T-helper 22 cell (primary cell): ENCODE measurements around the gene SLC35F1.
"Not testable (repeated sequence)": the region's sequence is repeated elsewhere in the genome, so short reads cannot be mapped to it uniquely, and the experiment has no call there.

Experiments used
- DNase-seq: peaks from one replicate; pipeline ENCODE4 v3.0.0-alpha.2; 2020; ENCODE audit warnings: low read depth

SLC35F1 gene

DNA sequence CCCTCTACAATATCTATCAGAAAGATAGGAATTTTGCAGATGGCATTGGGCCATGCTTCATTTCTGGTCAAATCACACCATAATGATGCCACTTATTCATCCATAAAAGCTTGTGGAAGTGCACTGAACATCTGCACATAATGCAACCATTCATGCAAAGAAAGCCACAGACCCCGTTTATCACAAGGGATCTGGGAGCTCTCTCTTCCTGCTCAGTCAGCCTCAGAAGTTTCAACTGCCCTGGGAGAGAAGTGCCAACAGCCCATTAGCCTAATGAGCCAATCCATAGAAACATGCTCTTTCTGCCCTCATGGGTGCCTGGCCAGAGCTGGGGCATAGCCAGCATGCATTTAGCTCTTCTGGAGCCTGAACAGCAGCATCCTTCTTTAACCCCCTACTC lies 85.8 kb downstream of the SLC35F1 start:
- no peak for DNase-seq

DNA sequence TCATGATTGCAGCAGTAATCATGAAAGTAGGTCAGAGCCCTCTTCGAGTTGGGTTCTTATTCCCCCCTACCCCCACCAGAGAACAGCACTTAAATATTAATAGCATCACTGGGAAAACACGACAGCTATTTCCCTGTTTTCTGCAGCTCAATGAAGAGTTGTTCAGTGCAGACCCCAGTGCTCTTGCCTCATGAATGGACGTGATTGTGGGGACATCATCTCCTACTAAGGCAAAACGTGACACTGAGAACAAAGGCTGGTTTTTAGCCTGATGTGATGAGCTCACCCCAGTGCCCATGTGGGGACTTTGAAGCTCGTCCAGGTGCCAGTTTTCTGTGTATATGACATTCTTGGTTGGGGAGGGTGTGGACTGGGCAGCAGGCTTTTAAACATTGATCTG lies 105.9 kb downstream of the SLC35F1 start:
- DNase-seq: no peak

DNA sequence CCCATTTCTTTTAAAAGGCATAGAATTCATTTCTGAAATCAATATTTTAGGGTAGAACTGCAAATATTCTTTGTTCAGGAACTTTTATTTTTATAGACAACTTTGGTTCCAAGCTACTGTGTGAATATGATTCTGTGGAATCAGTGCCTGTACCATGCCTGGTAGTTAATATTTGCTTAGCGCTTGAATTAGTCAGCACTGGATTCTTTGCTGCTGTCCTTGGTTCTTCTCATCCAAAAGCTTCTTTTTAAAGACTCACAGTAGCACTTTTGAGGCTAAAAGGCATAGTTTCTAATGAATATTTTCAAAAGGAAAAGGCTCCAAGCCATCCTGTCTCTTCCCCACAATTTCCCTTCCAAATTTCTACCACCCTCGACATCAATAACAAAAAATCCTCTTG lies 109.5 kb downstream of the SLC35F1 start:
- no peak for DNase-seq

DNA sequence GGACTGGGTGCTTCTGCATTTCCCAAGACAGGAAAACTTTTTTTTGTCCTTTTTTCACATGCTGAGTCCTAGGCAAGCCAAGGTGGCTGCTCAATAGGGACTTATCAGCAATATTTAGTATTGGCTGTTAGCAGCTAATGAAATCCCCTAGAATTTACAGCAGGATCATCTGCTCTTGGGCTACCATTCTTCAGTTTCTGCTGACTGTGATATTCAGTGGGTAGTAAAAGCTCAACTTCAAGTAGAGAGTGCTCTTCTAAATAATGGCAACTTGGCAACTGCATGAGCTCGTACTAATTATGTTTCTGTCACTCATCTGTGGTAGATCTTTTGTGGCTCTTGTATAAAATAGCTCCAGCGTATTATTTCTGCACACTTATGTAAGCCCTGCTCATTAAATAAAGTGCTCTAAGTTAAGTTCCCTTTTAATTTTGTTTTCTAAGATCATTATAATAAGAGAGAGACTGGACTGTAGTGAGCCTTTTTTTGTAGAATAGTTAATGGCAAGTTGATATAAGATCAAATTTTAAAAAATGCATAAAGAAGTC lies 110.3 kb downstream of the SLC35F1 start:
- DNase-seq: no peak

DNA sequence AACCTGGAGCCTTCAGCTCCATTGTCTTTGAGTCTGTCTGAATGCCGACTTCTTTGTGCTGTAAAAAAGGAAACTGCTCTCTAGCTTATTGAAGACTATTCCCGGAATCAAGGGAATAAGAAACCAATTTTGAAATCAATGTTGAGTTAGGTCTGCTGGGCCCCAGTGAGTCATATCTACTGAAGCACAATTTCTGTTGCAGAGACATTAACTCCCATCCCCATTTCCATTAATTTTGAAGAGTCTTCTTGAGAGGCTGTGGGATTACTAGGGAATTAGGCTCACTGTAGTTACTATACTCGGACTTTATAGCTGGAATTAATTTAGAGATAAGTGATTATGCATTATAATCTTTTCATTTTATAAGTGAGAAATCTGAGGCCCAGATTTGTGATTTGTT lies 116.7 kb downstream of the SLC35F1 start:
- no peak for DNase-seq

DNA sequence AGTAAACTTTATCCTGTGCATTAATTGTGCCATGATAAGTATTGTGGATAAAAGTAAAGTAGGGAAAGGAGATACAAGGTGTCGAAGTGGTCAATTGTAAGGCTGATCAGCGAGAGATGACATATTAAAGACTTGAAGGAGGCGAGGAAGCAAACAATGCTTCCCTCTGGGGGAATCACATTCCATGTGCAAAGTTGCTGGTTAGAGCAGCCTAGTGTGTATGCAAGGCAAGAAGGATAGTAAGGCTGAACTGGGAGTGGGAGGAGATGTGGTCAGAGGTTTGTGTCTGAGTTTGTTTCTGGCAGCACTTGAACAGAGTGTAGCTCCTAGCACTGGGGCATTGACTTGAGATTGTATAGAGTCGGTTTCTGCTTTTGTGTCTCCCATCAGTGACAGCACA lies 122.9 kb downstream of the SLC35F1 start:
- no peak for DNase-seq

DNA sequence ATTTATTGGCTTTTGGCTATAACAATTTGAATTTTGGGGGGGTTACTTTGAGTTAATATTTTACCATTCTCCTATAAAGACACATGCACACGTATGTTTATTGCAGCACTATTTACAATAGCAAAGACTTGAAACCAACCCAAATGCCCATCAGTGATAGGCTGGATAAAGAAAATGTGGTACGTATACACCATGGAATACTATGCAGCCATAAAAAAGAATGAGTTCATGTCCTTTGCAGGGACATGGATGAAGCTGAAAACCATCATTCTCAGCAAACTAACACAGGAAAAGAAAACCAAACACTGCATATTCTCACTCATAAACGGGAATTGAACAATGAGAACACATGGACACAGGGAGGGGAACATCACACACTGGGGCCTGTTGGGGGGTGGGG lies 130.4 kb downstream of the SLC35F1 start:
- DNase-seq: not testable (repeated sequence)

DNA sequence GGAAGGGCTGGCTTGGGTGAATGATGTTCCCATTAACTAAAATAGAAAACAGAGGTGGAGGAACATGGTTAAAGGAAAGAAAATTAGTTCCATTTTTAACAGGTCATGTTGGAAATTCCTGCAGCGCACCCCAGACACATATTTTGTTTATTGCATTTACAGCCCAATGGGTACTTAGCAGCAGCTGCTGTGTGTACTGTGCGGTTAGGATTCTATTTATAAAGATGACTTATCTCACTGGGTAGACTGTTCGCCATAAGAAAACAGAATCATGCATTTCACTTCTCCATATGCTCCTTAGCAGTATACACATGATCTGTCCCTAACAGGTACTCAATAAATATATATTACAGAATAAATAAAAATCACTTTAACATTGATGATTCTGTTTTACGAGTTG lies 135.8 kb downstream of the SLC35F1 start:
- no peak for DNase-seq

DNA sequence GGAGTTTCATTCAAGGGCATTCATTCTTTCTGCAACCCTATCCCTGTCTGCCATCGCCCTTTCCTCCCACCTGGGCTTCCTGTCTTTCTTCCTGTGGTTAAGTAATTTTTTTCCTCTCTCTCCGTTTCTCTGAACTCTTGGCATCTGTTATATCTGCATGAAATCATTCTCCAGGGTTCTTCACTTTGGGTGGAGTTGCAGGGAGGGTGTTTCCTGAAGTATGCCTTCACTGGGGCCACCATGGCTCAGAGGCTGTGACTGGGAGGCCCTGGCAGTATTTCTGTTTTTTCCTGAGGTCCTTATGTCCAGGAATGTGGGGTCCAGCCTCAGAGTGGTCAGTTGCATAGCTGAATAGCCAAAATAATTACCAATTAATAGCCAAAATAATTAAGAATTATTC lies 137.2 kb downstream of the SLC35F1 start:
- DNase-seq: no peak

DNA sequence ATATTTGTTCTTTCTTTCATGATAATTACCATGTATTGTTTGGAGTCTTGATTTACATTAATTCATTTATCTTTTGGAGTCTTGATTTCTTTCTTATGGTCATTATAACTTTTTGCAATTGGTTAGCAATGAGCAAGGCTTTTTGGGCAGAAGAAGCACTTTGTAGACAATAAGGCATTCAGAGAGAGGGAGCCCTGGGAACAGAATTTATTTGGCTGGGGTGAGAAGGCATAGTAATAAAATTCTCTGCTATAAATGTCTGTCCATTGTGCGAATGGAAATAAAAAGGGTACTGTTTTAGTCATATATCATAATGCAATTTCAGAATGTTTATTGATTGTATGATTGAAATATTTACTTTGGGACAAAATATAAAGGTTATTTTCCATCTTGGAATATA lies 147.0 kb downstream of the SLC35F1 start:
- DNase-seq: no peak

DNA sequence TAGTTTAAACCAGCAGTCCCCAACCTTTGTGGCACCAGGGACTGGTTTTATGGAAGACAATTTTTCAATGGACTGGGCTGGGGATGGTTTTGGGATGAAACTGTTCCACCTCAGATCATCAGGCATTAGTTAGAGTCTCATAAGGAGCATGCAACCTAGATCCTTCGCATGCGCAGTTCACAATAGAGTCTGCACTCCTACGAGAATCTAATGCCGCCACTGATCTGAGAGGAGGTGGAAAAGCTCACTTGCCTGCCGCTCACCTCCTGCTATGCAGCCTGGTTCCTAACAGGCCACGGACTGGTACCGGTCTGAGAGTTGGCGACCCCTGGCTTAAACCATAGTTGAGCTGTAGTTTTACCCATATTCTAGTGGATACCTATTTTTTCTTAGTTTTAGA lies 154.6 kb downstream of the SLC35F1 start:
- DNase-seq: no peak

DNA sequence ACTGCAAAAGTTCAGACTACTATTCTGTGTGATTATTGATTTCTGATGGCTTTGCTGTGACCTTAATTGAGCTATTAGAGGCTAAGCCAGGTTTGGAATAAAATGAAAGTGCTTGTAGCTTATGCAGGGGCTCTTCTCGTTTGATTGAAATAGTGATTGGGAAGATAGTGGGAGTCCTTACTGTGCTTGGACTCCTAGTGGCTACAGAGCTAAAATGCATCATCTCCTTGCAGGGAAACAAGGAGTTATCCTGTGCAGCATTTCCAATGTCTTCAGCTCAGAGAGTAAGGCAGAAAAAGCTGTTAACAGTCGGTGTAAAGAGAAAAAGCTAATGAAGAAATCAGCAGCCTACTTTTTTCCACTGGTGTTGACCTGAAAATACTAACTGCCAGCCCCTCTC lies 173.5 kb downstream of the SLC35F1 start:
- DNase-seq: no peak

DNA sequence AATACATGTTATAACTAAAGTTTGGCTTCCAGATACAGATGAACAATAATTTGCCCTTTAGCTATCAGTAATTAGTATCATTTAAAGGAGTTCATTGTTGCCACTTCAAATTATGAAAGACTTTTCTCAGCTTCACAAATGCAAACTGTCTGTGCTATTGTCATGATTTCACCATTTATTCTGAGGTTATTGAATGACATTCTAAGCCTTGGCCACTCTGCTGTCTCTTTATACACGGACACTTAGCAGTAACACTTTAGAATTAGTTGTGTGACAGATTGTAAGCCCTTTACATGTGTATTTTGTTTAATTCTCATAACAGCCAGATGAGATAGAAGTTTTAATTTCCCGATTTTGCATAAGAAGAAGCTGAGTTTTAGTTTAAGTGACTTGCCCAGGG lies 176.6 kb downstream of the SLC35F1 start:
- no peak for DNase-seq

DNA sequence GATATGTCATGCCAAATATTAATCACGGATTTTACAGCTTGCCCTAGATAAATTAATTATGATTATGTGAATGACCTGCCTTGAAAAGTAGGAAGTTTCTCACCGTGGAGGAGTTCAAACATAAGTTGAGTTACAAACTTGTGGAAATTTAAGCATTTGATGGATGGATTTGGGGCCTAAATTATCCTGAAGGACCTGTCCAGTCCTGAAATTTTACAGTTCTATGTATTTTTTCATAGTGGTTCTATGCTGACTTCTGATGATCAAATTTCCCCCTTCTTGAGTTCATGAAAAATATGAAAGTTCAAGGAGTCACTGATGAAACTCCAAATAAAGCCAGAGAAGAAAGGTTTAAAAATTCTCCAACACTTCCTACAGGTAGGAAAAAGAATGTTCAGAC lies 178.6 kb downstream of the SLC35F1 start:
- DNase-seq: no peak

DNA sequence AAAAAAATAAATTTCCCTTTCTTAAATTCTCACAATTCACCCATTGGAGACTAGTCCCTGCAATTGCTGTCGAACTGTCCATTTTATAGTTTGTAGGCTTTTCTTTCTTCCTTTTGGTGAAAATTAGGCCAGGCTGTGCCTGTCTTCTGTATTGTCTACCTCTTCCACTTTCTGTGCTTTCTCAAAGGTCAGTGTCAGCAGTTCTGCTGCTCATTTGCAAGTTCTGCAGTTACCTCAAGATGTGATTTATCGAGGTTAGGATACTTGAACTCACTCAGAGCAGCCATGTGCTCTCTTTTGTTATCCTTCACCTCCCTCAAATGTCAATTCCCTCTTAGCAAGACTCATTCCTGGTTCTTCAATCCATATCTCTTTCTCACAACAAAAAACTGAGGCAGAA lies 179.1 kb downstream of the SLC35F1 start:
- no peak for DNase-seq

DNA sequence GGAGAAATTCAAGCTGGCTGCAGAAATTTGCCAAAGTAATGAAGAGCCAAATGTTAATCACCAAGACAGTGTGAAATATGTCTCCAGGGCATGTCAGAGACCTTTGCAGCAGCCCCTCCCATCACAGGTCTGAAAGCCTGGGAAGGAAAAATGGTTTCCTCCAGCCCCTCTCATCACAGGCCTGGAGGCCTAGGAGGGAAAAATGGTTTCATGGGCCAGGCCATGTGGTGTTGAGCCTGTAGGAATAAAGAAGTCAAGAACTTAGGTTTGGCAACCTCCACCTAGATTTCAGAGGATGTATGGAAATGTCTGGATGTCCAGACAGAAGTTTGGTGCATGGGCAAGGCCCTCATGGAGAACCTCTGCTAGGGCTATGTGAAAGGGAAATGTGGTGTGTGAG lies 185.0 kb downstream of the SLC35F1 start:
- DNase-seq: no peak

DNA sequence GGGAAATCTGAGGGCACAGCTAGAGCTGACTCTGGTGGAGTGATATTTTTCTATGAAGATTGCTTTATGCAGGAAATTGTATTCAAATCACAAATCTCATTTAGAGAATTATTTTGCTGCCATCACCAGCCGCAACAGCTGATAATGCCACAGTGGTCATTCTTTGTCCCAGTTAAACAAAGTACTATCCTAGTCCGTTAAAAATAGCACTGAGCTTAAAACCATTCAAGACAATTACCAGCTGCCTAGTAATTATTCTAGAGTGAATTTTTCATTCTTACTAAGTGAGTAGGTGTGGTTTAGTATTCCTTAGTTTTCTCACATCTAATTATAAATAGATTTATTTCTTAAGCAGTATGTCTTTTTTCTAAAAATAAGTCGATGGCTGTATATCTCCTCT lies 190.5 kb downstream of the SLC35F1 start:
- no peak for DNase-seq

DNA sequence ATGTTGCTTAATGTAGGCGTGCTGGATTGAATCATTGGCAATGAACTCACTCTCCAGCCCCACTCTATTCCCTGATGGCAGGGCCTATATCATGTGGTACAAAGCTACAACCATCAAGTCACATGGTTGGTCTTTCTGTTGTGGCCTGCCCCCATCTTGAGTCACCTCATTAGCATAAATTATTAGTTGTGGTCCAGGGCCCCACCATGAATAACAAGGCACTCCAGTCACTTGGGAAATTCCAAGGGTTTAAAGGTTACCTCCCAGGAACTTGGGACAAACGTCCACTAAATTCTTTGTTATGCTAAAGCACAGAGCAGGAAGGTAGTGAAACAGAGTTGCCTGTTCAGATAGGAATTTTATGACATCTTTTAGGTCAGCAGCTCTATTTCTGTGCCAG lies 193.7 kb downstream of the SLC35F1 start:
- DNase-seq: no peak

DNA sequence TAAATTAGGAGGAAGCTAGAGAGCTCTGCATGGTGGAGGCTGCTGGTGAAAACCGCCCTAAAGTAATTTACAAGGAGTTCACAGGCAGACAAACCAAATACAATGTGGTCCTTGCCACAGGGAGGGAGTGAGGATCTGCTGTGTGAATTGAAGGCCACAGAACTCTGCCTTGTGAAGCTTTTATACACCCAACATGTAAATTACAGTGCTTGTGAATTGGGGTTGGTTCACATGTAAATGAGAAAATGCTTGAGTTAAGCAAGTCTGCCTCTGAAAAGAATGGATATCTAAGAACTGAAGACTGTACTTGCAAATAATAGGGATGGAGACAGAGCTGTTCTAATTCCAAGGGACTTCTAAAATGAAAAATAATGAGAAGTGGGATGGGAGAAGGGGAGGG lies 194.2 kb downstream of the SLC35F1 start:
- no peak for DNase-seq

DNA sequence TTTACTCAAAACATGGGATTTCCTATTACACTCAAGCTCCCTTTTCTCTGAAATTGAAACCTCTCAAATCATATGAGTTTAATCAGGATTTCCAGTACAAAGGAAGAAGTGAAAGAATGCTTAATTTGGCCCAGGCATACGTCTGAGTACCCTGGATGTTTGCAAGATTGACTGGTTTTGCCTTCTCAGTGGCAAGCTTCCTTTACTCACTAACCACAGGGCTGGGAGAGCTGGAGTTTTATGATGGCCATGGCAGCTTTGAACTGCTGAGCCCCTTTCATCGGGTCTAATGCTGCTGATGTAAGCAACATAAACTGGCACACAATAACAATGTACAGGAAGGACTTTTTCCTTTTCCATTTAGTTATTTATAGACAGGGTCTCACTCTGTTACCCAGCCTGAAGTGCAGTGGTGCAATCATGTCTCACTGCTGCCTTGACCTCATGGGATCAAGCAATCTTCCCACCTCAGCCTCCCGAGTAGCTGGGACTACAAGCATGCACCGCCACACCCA lies 194.8 kb downstream of the SLC35F1 start:
- no peak for DNase-seq

DNA sequence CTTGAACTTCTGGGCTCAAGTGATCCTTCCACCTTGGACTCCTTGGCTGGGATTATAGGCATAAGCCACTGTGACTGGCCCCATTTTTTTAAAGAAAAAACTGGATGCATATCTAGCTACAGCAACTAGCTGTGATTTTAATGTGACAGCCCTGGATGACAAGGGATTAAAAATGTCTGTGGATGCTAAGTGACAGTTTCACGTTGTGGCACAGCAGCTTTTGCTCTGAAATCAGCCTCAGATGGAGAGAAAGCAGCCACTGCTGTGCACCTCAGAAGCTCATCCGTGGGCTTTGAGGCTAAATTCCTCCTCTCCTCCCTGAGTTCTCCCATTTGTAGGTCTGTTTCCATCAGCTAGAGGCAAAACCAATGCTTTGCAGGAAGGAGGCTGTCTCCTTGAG lies 195.3 kb downstream of the SLC35F1 start:
- no peak for DNase-seq

DNA sequence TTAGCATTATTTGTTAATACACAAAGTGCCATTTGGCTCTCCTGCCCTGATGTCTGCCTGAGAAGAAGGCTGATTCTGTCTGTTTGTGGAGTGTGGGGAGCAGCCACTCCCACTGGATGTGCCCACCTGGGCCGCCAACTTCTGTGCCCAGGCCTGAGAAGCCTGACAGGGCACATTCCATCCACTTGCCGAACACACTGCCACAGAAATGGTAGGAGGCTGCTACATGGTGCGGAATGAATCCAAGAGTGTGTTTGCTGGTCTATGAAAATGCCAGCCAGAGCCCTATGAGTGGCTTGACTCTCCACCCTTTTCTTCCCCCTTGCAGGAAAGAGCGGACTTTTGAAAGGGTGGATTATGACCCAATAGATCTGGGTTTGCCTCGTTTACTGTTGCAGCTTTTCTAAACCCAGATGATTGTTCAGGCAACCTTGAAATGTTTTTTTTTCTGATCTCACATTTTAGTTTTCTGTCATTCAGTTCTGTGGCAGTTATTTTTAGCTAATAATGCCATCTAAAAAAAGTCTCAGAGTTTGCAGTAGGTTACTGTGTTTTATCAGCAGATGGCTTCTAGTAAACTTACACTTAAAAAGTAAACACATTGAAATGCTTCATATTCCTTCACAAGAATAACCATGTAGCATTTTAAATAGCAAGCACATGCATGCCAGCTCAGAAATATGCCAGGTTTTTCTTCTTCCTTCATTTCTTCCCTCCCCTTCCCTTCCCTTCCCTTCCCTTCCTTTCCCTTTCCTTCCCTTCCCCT lies 196.5 kb downstream of the SLC35F1 start:
- no peak for DNase-seq

DNA sequence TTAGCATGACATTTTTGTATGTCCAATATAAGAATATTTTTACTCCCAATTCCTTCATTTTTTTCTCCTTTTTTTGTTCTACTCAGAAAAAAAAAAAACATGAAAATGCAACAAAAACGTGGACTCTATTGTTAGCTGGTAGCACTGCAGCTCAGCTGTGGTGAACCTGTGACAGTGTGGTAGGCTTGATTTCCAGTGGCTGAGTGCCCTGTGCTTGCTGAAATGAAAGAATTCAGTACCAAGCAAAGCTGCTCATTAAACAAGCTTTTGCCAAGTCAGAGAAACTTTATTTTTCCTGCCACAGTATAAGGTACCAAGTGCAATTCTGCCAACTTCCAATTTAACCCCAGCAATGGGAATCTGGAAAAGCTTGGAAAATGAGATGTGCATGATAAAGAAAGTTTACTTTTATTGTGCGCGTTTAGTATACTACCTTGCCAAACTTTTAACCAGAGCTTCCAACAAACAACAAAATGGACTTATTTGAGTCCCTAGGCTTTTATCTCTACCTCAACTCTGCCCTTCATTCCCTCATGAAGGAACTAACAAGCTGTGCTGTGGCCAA lies 215.2 kb downstream of the SLC35F1 start:
- no peak for DNase-seq

DNA sequence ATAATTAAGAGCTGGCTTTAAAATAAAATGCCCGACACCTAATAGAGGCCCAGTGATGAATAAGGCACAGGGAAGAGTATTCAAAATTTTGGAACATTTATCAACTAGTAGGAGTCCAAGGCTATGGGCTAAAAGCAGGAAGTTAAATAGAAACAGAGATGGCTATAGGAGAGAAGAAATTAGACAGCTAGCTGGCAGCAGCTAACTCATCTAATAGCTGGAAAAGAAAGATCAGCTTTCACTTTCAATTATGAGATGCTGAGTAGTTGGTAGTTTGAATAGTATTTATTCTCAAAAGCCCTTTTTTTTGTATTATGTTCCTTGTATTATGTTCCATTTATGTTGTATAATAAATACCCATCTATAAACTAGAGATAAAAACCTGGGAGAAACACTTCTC lies 215.7 kb downstream of the SLC35F1 start:
- no peak for DNase-seq
